Measurements from ENCODE around the gene IGSF21.

DNA sequence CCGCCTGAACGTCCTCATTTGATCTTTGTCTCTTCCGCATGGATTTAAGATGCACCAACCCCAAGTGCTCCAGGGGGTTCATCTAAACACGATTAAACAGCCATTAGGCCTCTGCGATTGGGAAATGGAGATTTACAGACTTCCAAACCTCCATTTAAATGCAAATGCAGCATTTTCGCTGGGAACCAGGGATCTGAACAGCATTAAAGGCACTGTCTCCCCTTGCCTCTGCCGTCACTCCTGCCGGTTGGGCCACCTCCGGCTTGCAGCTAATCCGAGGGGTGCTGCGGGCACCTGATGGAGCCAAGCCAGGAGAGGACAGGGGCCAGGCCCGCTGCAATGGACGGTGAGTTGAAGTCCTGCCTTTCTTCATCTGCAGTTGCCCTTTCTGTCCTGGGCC, 302.8 kb downstream of the IGSF21 start:
- TF ChIP-seq ZNF274 (IDR thresholded peaks at IDR 0.05; ENCODE audit: low read depth, low read length) (no peak), SUZ12 (IDR thresholded peaks at IDR 0.05; ENCODE audit: extremely low read depth, insufficient read depth, insufficient read length) (no peak), YY1 (IDR thresholded peaks at IDR 0.05; ENCODE audit: insufficient read depth, insufficient read length) (no peak)
